Mesendoderm (in vitro differentiated cells): ENCODE results near the gene TGFBR2.

Source experiments
- DNase-seq: peaks from one replicate; pipeline ENCODE4 v3.0.0; 2013
- H2AK5ac ChIP-seq: 2 replicates; pipeline ENCODE4 v1.6.1; 2013; ENCODE audit warnings: low read length, inconsistent platforms
- H2BK120ac ChIP-seq: 2 replicates; pipeline ENCODE4 v1.6.1; 2013; ENCODE audit warnings: low read depth, mild to moderate bottlenecking, low read length, moderate library complexity, mixed read lengths
- H2BK15ac ChIP-seq: replicated peaks from 2 replicates; pipeline ENCODE4 v1.6.1; 2013; ENCODE audit warnings: low read depth, mild to moderate bottlenecking, moderate library complexity
- H2BK5ac ChIP-seq: 2 replicates; pipeline ENCODE4 v1.6.1; 2013; ENCODE audit warnings: low read length, inconsistent platforms
- H3K18ac ChIP-seq: 2 replicates; pipeline ENCODE4 v1.6.1; 2013; ENCODE audit warnings: mild to moderate bottlenecking, low read length, mixed read lengths
- H3K23ac ChIP-seq: one replicate; pipeline ENCODE4 v1.6.1; 2013; ENCODE audit warnings: low read length
- H3K27ac ChIP-seq: 2 replicates; pipeline ENCODE4 v1.5.1; 2013; ENCODE audit warnings: low read depth, mild to moderate bottlenecking, inconsistent platforms, low read length, moderate library complexity
- H3K27me3 ChIP-seq: 2 replicates; pipeline ENCODE4 v1.6.1; 2013; ENCODE audit warnings: low read length, control low read depth, mild to moderate bottlenecking, inconsistent platforms; ENCODE audit not compliant: insufficient read depth, poor library complexity
- H3K36me3 ChIP-seq: 2 replicates; pipeline ENCODE4 v1.6.1; 2013; ENCODE audit warnings: low read length, inconsistent platforms; ENCODE audit not compliant: control insufficient read depth, insufficient read depth
- H3K4ac ChIP-seq: one replicate; pipeline ENCODE4 v1.6.1; 2013; ENCODE audit warnings: low read depth, mild to moderate bottlenecking, low read length, moderate library complexity
- H3K4me1 ChIP-seq: 2 replicates; pipeline ENCODE4 v1.6.1; 2013; ENCODE audit warnings: low read depth, low read length, inconsistent platforms; ENCODE audit not compliant: control insufficient read depth
- H3K4me2 ChIP-seq: 2 replicates; pipeline ENCODE4 v1.6.1; 2013; ENCODE audit warnings: low read length
- H3K4me3 ChIP-seq: 2 replicates; pipeline ENCODE4 v1.5.1; 2013; ENCODE audit warnings: mild to moderate bottlenecking, low read length
- H3K56ac ChIP-seq: one replicate; pipeline ENCODE4 v1.6.1; 2013; ENCODE audit warnings: low read length
- H3K79me1 ChIP-seq: 2 replicates; pipeline ENCODE4 v1.6.1; 2013; ENCODE audit warnings: low read length, inconsistent platforms
- H3K79me2 ChIP-seq: 2 replicates; pipeline ENCODE4 v1.6.1; 2013; ENCODE audit warnings: mild to moderate bottlenecking, low read length; ENCODE audit not compliant: control insufficient read depth, insufficient read depth
- H3K9ac ChIP-seq: 2 replicates; pipeline ENCODE4 v1.6.1; 2013; ENCODE audit warnings: low read length, inconsistent platforms
- H4K5ac ChIP-seq: one replicate; pipeline ENCODE4 v1.6.1; 2013; ENCODE audit warnings: low read length
- H4K8ac ChIP-seq: one replicate; pipeline ENCODE4 v1.6.1; 2013; ENCODE audit warnings: low read depth, mild to moderate bottlenecking, control low read depth, low read length, moderate library complexity
- WGBS: extraction: QIAGEN DNeasy Blood & Tissue Kit; methylation state at CpG from one replicate; pipeline ENCODE4 v1.1.7; 2013; ENCODE audit warnings: low lambda C conversion rate, missing lambda C conversion rate; ENCODE audit not compliant: insufficient coverage; ENCODE audit errors: extremely low coverage; 5-methylcytosine and 5-hydroxymethylcytosine counted together

TGFBR2 gene

DNA sequence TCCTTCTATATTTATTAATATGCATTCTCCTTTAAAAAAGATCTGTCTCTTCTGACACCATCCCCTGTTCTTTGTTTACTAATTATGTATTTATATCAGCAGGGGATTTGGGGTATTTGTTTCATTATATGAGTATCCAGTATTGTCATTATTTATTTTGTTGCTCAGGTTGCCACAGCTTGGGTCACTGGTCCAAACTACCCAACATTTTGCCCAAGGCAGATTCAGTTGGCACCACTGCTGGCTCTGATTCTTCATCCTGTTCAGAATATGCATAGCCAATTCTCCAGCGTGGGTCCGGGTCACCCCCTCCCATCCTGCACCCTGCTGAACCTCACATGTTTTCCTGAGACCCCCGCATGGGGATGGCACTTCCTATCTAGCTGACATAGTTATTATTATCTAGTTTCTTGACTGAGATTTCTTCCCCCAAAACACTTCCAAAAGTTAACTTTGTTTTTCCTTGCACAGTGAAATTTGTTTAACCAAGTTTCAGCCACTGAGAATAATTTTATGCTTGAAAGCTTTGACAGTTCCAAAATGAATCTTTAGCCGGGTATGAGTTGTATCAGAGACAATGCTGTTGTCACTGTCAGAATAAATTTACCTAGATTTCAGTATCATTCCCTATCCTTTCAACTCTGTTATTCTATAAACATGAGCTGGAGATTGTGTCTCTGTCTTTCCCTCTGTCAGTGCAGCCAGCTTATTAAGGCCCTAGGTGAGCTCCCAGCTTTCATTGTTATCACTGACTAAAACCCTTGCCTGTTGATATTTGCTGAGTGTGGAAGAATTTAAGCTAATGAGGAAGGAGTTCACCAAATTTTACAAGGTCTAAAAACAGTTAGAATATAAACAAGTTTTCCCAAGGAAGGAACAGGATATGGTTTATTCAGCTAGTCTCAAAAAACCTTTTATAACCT, 70.3 kb downstream of the TGFBR2 start:
- Histone ChIP-seq H3K27me3 (no peaks in the 10 kb centered on the region), H2BK120ac (no peak overlapping the region), H4K8ac (no peak overlapping the region), H2BK15ac (no peak overlapping the region), H3K79me2 (no peaks in the 10 kb centered on the region), H2AK5ac (no peak overlapping the region), H3K18ac (no peak overlapping the region), H3K4me1 (peaks cover 6% of the 10 kb centered on the region), H3K4me2 (no peak overlapping the region), H3K9ac (no peak overlapping the region), H3K36me3 (peaks cover 10% of the 10 kb centered on the region), H3K4ac (no peak overlapping the region), H3K4me3 (no peak overlapping the region), H3K56ac (no peak overlapping the region), H4K5ac (no peak overlapping the region), H3K27ac (no peak overlapping the region), H3K79me1 (no peaks in the 10 kb centered on the region), H2BK5ac (no peak overlapping the region), H3K23ac (no peak overlapping the region)
- DNase-seq, result no peak
- WGBS, result no CpG with 5 or more reads among the region's 4 CpGs

DNA sequence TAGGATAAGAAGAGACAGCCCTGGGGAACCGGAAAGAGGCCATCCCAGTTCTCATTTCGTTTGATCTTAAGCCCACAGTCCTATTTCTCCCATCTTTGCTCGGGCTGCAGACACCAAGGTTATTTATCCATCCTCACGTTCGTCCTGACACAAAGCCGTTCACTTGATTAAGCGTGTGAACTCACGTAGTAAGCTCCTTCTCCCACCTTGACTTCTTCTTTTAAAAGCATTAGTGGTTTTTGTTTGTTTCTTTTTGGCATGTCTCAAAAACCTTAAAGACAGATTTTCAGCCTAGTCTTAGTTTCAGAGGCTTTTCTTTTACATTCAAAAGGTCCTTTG, 70.9 kb downstream of the TGFBR2 start:
- Histone ChIP-seq H3K27ac (no peak overlapping the region), H3K4ac (no peak overlapping the region), H3K18ac (no peak overlapping the region), H3K4me2 (no peak overlapping the region), H2BK5ac (no peak overlapping the region), H2BK120ac (no peak overlapping the region), H3K36me3 (peaks cover 7% of the 10 kb centered on the region), H3K79me2 (no peaks in the 10 kb centered on the region), H2AK5ac (no peak overlapping the region), H3K23ac (no peak overlapping the region), H2BK15ac (no peak overlapping the region), H3K9ac (no peak overlapping the region), H3K56ac (no peak overlapping the region), H3K4me1 (peaks cover 6% of the 10 kb centered on the region), H3K4me3 (no peak overlapping the region), H4K8ac (no peak overlapping the region), H3K27me3 (no peaks in the 10 kb centered on the region), H3K79me1 (no peaks in the 10 kb centered on the region), H4K5ac (no peak overlapping the region)
- WGBS, result no CpG with 5 or more reads among the region's 8 CpGs
- DNase-seq, result no peak

DNA sequence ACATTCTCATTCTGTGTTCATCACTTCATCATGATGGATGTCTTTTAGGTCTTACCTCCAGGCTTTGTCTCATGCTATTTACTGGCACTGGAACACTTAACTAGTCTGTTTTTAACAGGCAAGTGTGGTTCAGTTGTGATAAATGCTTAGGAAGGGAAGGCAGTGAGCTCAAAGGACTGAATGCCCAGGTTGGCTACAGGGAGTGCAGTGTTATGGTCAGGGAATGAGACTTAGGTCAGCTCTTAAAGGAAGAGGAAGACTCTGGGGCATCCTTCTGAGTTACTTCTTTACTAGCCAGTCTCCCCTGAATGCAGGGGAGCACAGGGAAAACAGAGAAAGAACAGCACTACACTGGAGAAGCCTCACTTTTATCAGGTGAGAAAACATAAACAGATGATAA, 72.6 kb downstream of the TGFBR2 start:
- no peak overlapping the region for H3K23ac ChIP-seq
- no peak for DNase-seq
- no peak overlapping the region for H2BK15ac ChIP-seq
- no peak overlapping the region for H3K4me2 ChIP-seq
- no peak overlapping the region for H2AK5ac ChIP-seq
- no peak overlapping the region for H3K18ac ChIP-seq
- no peak overlapping the region for H4K8ac ChIP-seq
- no peak overlapping the region for H3K27ac ChIP-seq
- H4K5ac ChIP-seq, result no peak overlapping the region
- H3K4me3 ChIP-seq, result no peak overlapping the region
- H3K4ac ChIP-seq, result no peak overlapping the region
- H3K4me1 ChIP-seq, result peaks cover 6% of the 10 kb centered on the region
- H3K56ac ChIP-seq, result no peak overlapping the region
- no peaks in the 10 kb centered on the region for H3K27me3 ChIP-seq
- no peak overlapping the region for H3K9ac ChIP-seq
- no peaks in the 10 kb centered on the region for H3K79me1 ChIP-seq
- no peak overlapping the region for H2BK120ac ChIP-seq
- no peak overlapping the region for H2BK5ac ChIP-seq
- H3K36me3 ChIP-seq, result peaks cover 2% of the 10 kb centered on the region
- no peaks in the 10 kb centered on the region for H3K79me2 ChIP-seq

DNA sequence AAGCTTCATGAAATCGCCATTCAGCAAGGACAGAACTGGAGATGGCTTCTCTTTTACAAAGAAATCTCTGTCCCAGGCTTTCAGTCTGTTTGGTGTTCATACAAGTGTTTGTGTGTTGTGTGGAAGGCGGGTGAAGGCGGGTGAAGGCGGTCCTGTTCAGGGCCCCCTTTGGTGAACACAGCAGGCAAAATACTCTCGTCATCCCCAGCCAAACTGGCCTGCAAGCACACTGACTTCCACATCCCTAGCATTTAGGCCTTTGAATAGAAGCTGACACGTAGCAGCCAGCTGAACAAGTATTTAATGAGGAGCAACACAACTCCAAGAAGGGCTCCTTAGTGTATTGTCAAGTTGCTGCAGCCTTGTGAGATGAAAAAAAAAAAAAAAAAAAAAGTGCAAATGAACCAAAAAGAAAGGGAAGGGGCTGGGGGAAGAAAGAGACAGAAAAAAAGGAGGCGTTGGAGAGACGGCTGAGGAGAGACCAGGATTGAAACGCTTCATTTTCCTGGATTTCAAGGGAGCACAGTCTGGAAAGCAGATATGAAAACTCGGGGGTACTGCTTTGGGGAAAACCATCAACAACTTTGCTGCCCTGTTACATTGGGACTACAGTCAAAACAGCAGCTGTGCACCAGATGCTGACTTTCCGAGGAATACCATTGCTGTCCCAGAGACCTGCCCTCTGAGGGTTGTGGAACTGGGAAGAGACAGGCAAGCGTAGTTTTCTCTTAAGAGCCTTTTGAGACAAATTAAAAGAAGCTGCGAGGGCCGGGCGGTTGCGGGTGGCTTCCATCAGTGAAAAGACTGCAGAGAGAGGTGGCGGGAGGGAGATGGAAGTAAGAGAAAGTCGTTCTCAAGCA, 74.6 kb downstream of the TGFBR2 start:
- H4K5ac ChIP-seq, result no peak overlapping the region
- no peak overlapping the region for H2AK5ac ChIP-seq
- no peak overlapping the region for H3K4me3 ChIP-seq
- no peak overlapping the region for H2BK5ac ChIP-seq
- H3K4me1 ChIP-seq, result peaks cover 6% of the 10 kb centered on the region
- H3K4ac ChIP-seq, result no peak overlapping the region
- H3K27ac ChIP-seq, result no peak overlapping the region
- no peak overlapping the region for H3K23ac ChIP-seq
- DNase-seq, result no peak
- no peak overlapping the region for H2BK120ac ChIP-seq
- H4K8ac ChIP-seq, result no peak overlapping the region
- no CpG with 5 or more reads among the region's 18 CpGs for WGBS
- H3K79me2 ChIP-seq, result no peaks in the 10 kb centered on the region
- H3K56ac ChIP-seq, result no peak overlapping the region
- no peak overlapping the region for H3K9ac ChIP-seq
- H3K27me3 ChIP-seq, result no peaks in the 10 kb centered on the region
- peak overlapping the region; percentile 13 for H3K18ac ChIP-seq
- H3K36me3 ChIP-seq, result no peaks in the 10 kb centered on the region
- no peak overlapping the region for H3K4me2 ChIP-seq
- no peaks in the 10 kb centered on the region for H3K79me1 ChIP-seq
- H2BK15ac ChIP-seq, result no peak overlapping the region

DNA sequence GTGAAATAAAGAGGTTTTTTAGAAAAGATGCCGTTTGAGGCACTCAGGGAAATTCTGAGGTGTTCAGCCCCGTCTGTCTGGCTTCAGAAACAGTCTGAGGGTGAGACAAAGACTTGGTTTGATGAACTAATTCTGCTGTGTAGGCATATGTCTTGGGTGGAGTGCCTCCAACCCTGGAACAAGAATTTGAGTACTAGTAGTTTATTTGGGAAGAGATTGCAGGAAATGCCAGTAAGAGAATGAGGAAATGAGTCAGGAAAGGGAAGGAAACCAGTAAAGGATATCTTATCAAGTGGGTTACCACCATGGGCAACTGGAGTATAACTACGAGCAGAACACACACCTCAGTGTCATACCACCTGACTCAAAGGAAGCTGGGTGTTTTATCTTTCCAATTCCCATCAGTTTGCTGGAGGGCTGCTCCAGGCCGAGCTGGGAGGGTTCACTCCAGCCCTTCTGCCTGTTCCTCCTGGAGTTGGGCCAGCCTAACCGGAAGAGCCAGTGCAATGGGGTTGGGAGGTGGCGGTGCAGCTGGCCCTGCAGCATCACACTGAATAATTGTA, 75.3 kb downstream of the TGFBR2 start:
- H3K27ac ChIP-seq, result no peak overlapping the region
- no peaks in the 10 kb centered on the region for H3K27me3 ChIP-seq
- peaks cover 6% of the 10 kb centered on the region for H3K4me1 ChIP-seq
- H4K8ac ChIP-seq, result no peak overlapping the region
- H4K5ac ChIP-seq, result no peak overlapping the region
- H3K36me3 ChIP-seq, result no peaks in the 10 kb centered on the region
- WGBS, result no CpG with 5 or more reads among the region's 6 CpGs
- DNase-seq, result no peak
- no peak overlapping the region for H2BK5ac ChIP-seq
- H2BK120ac ChIP-seq, result no peak overlapping the region
- H3K18ac ChIP-seq, result peak overlapping the region; percentile 13
- no peak overlapping the region for H3K56ac ChIP-seq
- no peak overlapping the region for H3K4ac ChIP-seq
- H3K79me2 ChIP-seq, result no peaks in the 10 kb centered on the region
- H2BK15ac ChIP-seq, result no peak overlapping the region
- H3K9ac ChIP-seq, result no peak overlapping the region
- H3K4me3 ChIP-seq, result no peak overlapping the region
- H2AK5ac ChIP-seq, result no peak overlapping the region
- H3K23ac ChIP-seq, result no peak overlapping the region
- H3K4me2 ChIP-seq, result no peak overlapping the region
- H3K79me1 ChIP-seq, result no peaks in the 10 kb centered on the region
